Natural killer cell (primary cell): ENCODE measurements around the gene NLRP5. TPM values are rescaled to one million over a fixed set of nuclear protein-coding genes. Genes with fewer than 3 reads are reported as not detected.
A peak's percentile ranks its signal among the peaks of the same experiment; 100 is the strongest.

ENCODE experiments used
- ATAC-seq, 3 donors: fragments of 150-1000 bp in 2 of 3; fragments of 200-7000 bp in 1 of 3; cut with Tn5 transposase; 1 replicate in 1 of 3; 2 replicates in 2 of 3; pipeline ENCODE4 v1.10.0; 2021; ENCODE audit warnings: mild to moderate bottlenecking in 2 of 3, moderate library complexity in 2 of 3
- DNase-seq, 2 donors: peaks; one replicate each; pipeline versions ENCODE4 v3.0.0 to v3.0.0-alpha.2; 2013 to 2021; ENCODE audit warnings: mixed read lengths in 1 of 2
- H3K27ac ChIP-seq: one replicate; pipeline ENCODE4 v1.5.1; 2013; ENCODE audit warnings: mild to moderate bottlenecking, low read length
- H3K27me3 ChIP-seq: one replicate; pipeline ENCODE4 v1.6.1; 2013; ENCODE audit warnings: low read length; ENCODE audit not compliant: control insufficient read depth, insufficient read depth
- H3K36me3 ChIP-seq: one replicate; pipeline ENCODE4 v1.6.1; 2013; ENCODE audit warnings: low read length; ENCODE audit not compliant: control insufficient read depth, insufficient read depth
- H3K4me1 ChIP-seq: one replicate; pipeline ENCODE4 v1.6.1; 2013; ENCODE audit warnings: low read length; ENCODE audit not compliant: control insufficient read depth, insufficient read depth
- H3K4me3 ChIP-seq: one replicate; pipeline ENCODE4 v1.5.1; 2013; ENCODE audit warnings: low read length
- H3K9me3 ChIP-seq: one replicate; pipeline ENCODE4 v1.6.1; 2013; ENCODE audit warnings: low read length; ENCODE audit not compliant: control insufficient read depth, insufficient read depth
- H3K27ac Mint-ChIP-seq, 2 donors: one replicate each; pipeline ENCODE4 v1.8.0; 2022; ENCODE audit warnings: mild to moderate bottlenecking in 2 of 2, mixed read lengths in 2 of 2, moderate library complexity in 1 of 2
- H3K27me3 Mint-ChIP-seq, 2 donors: one replicate each; pipeline ENCODE4 v1.8.0; 2022; ENCODE audit warnings: low read depth in 2 of 2, mixed read lengths in 2 of 2
- H3K36me3 Mint-ChIP-seq: one replicate; pipeline ENCODE4 v1.8.0; 2022; ENCODE audit warnings: mixed read lengths
- H3K4me1 Mint-ChIP-seq, 2 donors: one replicate each; pipeline ENCODE4 v1.8.0; 2022; ENCODE audit warnings: mixed read lengths in 2 of 2
- H3K4me3 Mint-ChIP-seq: one replicate; pipeline ENCODE4 v1.8.0; 2022; ENCODE audit warnings: mild to moderate bottlenecking, moderate library complexity, mixed read lengths
- H3K9me3 Mint-ChIP-seq, 2 donors: one replicate each; pipeline ENCODE4 v1.8.0; 2022; ENCODE audit warnings: mixed read lengths in 2 of 2
- CTCF ChIP-seq: fragments of 200-600 bp; IDR thresholded peaks from one replicate; pipeline ENCODE4 v1.8.0; 2022; ENCODE audit warnings: antibody characterized with exemption
- WGBS: methylation state at CpG from one replicate; pipeline ENCODE4 v1.1.7; 2013; ENCODE audit warnings: missing lambda C conversion rate; ENCODE audit not compliant: insufficient coverage; 5-methylcytosine and 5-hydroxymethylcytosine counted together
- intact Hi-C: fragments of 100-400 bp; cut with micrococcal nuclease; formaldehyde crosslinking; loops from one replicate; pipeline ENCODE4 v1.14.2; 2022
- total RNA-seq, 4 donors: library from RNA; stranded (reverse); fragments of 120-200 nt in 1 of 4; gene quantifications; one replicate each; pipeline versions ENCODE4 v1.2.3 to v1.2.4, GENCODE V29; 2013 to 2022

NLRP5 gene
- total RNA-seq, 3 donors from 2014 or later (not counting 1 experiment from before 2014, with no cell fraction given), result not detected

- Histone ChIP-seq H3K27me3 (no peaks in the 10 kb centered on the region), H3K27ac (no peak overlapping the region), H3K4me3 (no peak overlapping the region), H3K36me3 (peaks cover 11% of the 10 kb centered on the region), H3K4me1 (no peaks in the 10 kb centered on the region), H3K9me3 (no peaks in the 10 kb centered on the region)
- DNase-seq, result no peak
- Mint-ChIP-seq H3K27me3 (no peaks in the 10 kb centered on the region), H3K27ac (no peak overlapping the region), H3K4me1 (peaks cover 8 to 30% of the 10 kb centered on the region in 2 donors), H3K36me3 (no peaks in the 10 kb centered on the region), H3K9me3 (no peaks in the 10 kb centered on the region), H3K4me3 (no peak overlapping the region)
- intact Hi-C loops, result no loop called here
- no peak for ATAC-seq
- WGBS, result 98% methylated on average over 66 of the region's 66 CpGs
- no peak for TF ChIP-seq CTCF
These were observed 102.1 kb downstream of the NLRP5 start for GRCh38 chr19:56088497-56089215.

GRCh38 chr19:56089344-56089743 is 102.8 kb downstream of the NLRP5 start:
- DNase-seq (no peak), ATAC-seq (no peak)
- H3K27me3 Mint-ChIP-seq, result no peaks in the 10 kb centered on the region
- H3K9me3 ChIP-seq, result no peaks in the 10 kb centered on the region
- no peak overlapping the region for H3K27ac Mint-ChIP-seq
- H3K4me1 Mint-ChIP-seq, result peaks cover 8 to 30% of the 10 kb centered on the region in 2 donors
- no peak overlapping the region for H3K4me3 Mint-ChIP-seq
- no peaks in the 10 kb centered on the region for H3K9me3 Mint-ChIP-seq
- intact Hi-C loops, result no loop called here
- no peak overlapping the region for H3K27ac ChIP-seq
- no peak for TF ChIP-seq CTCF
- H3K4me1 ChIP-seq, result no peaks in the 10 kb centered on the region
- WGBS, result 97% methylated on average over 14 of the region's 14 CpGs
- no peaks in the 10 kb centered on the region for H3K36me3 Mint-ChIP-seq
- peaks cover 11% of the 10 kb centered on the region for H3K36me3 ChIP-seq
- H3K27me3 ChIP-seq, result no peaks in the 10 kb centered on the region
- no peak overlapping the region for H3K4me3 ChIP-seq

- peaks cover 8 to 28% of the 10 kb centered on the region in 2 donors for H3K4me1 Mint-ChIP-seq
- H3K9me3 ChIP-seq, result no peaks in the 10 kb centered on the region
- no peak overlapping the region for H3K4me3 Mint-ChIP-seq
- peaks cover 11% of the 10 kb centered on the region for H3K36me3 ChIP-seq
- no peaks in the 10 kb centered on the region for H3K36me3 Mint-ChIP-seq
- no peak for ATAC-seq
- no peak overlapping the region for H3K27ac ChIP-seq
- H3K4me3 ChIP-seq, result no peak overlapping the region
- no peaks in the 10 kb centered on the region for H3K9me3 Mint-ChIP-seq
- no peaks in the 10 kb centered on the region for H3K4me1 ChIP-seq
- WGBS, result 97% methylated on average over 8 of the region's 10 CpGs
- H3K27me3 ChIP-seq, result no peaks in the 10 kb centered on the region
- intact Hi-C loops, result no loop called here
- no peak for TF ChIP-seq CTCF
- H3K27ac Mint-ChIP-seq, result peak overlapping the region in 1 of 2 donors; percentile 47
- H3K27me3 Mint-ChIP-seq, result no peaks in the 10 kb centered on the region
- DNase-seq, result no peak
These were observed 104.5 kb downstream of the NLRP5 start for GRCh38 chr19:56091066-56091490.
